Measurements from ENCODE around the gene DGKD.
A peak's percentile ranks its signal among the peaks of the same experiment; 100 is the strongest.
"Not testable (repeated sequence)": the region's sequence is repeated elsewhere in the genome, so short reads cannot be mapped to it uniquely, and the experiment has no call there.

The DGKD gene

GRCh38 chr2:233385489-233386044 lies 31.3 kb downstream of the DGKD start:
- DNase-seq (ENCODE audit: low read depth in 2 of 2) = no peak

GRCh38 chr2:233386382-233387041 lies 32.2 kb downstream of the DGKD start:
- no peak for DNase-seq (ENCODE audit: low read depth in 2 of 2)

- DNase-seq (ENCODE audit: low read depth in 2 of 2) = no peak
Observed at GRCh38 chr2:233387225-233387624, 32.9 kb downstream of the DGKD start.

GRCh38 chr2:233387667-233388528 lies 33.6 kb downstream of the DGKD start:
- DNase-seq (ENCODE audit: low read depth in 2 of 2) = peak; percentile 86 to 88

GRCh38 chr2:233389601-233390125 lies 35.4 kb downstream of the DGKD start:
- no peak for DNase-seq (ENCODE audit: low read depth in 2 of 2)

- DNase-seq (ENCODE audit: low read depth in 2 of 2) = no peak
Observed at GRCh38 chr2:233395687-233396086, 41.4 kb downstream of the DGKD start.

GRCh38 chr2:233396726-233397665 lies 42.7 kb downstream of the DGKD start:
- not testable (repeated sequence) for DNase-seq (ENCODE audit: low read depth in 2 of 2)

- no peak for DNase-seq (ENCODE audit: low read depth in 2 of 2)
Observed at GRCh38 chr2:233399306-233400225, 45.3 kb downstream of the DGKD start.

GRCh38 chr2:233400341-233400740 lies 46.0 kb downstream of the DGKD start:
- DNase-seq (ENCODE audit: low read depth in 2 of 2) = no peak

- DNase-seq (ENCODE audit: low read depth in 2 of 2) = no peak
Observed at GRCh38 chr2:233400961-233401360, 46.7 kb downstream of the DGKD start.

GRCh38 chr2:233402346-233402745 lies 48.1 kb downstream of the DGKD start:
- DNase-seq (ENCODE audit: low read depth in 2 of 2) = no peak

- no peak for DNase-seq (ENCODE audit: low read depth in 2 of 2)
Observed at GRCh38 chr2:233402789-233403188, 48.5 kb downstream of the DGKD start.

GRCh38 chr2:233404222-233404621 lies 49.9 kb downstream of the DGKD start:
- DNase-seq (ENCODE audit: low read depth in 2 of 2) = no peak

GRCh38 chr2:233406865-233407264 lies 52.6 kb downstream of the DGKD start:
- no peak for DNase-seq (ENCODE audit: low read depth in 2 of 2)

- DNase-seq (ENCODE audit: low read depth in 2 of 2) = no peak
Observed at GRCh38 chr2:233407771-233408181, 53.5 kb downstream of the DGKD start.

GRCh38 chr2:233408366-233409285 lies 54.3 kb downstream of the DGKD start:
- DNase-seq (ENCODE audit: low read depth in 2 of 2) = no peak

- no peak for DNase-seq (ENCODE audit: low read depth in 2 of 2)
Observed at GRCh38 chr2:233409286-233409991, 55.1 kb downstream of the DGKD start.

- no peak for DNase-seq (ENCODE audit: low read depth in 2 of 2)
Observed at GRCh38 chr2:233410196-233410760, 56.0 kb downstream of the DGKD start.

Data from fibroblast of skin of left quadriceps (primary cell).